C1 segment of cervical spinal cord (tissue), 14 donors: ENCODE measurements around the gene GSDMA.
A peak's percentile ranks its signal among the peaks of the same experiment; 100 is the strongest.

Source experiments
- DNase-seq, 14 donors: peaks; one replicate each; lab custom pipeline; 2025; lab: John Stamatoyannopoulos, UW

The GSDMA gene

DNA sequence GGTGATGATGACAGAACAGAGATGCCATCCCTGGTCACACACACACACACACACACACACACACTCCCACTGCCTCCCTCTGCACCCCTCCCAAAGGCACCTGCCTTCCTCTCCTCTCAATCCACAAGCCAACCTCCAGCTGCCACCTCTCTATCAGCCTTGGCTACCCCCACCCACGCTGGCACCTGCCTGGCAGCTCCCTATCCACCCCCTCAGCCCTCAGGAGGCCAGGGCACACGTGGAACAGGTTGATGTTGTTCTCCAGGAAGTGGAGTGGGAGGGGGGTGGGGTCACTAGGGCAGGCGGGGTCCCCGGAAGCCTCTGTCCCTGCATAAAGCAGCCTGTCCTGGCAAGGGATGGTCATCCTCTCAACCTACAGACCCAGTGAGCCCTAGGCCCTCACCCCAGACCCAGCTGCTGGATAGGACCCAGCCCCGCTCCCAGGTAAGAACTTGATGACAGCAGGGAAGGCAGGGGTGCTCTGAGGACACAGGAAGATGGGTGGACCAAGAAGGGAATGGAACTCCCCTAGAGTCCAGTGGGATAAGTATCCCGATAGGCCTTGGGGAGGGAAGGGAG is at the start of gene GSDMA:
Gene GSDMA (plus strand): TSS at position 363 of the 579 bp plus-strand sequence. CDS start 2,684 bp downstream, outside the sequence.
- DNase-seq, result no peak

GRCh38 chr17:39913989-39914388 is 48.8 kb upstream of the GSDMA start:
- no peak for DNase-seq

DNA sequence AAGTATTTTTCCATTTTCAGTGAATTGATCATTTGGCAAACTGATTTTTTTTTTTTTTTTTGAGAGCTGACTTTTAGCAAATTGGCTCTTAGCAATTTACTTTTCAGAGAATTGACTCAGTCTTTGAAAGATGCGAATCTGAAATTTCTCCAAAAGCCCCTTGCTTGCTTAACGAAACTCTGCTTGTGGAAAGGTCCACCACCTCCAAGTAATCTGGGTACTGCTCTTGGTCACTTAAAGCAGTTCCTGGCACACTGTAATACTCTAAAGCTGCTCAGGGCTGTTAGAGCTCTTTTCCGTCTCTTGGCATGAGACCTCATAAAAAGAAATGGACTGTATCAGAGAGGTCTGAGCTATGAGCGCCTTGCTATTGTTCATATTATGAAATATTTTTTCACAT is 47.2 kb upstream of the GSDMA start:
- no peak for DNase-seq

DNA sequence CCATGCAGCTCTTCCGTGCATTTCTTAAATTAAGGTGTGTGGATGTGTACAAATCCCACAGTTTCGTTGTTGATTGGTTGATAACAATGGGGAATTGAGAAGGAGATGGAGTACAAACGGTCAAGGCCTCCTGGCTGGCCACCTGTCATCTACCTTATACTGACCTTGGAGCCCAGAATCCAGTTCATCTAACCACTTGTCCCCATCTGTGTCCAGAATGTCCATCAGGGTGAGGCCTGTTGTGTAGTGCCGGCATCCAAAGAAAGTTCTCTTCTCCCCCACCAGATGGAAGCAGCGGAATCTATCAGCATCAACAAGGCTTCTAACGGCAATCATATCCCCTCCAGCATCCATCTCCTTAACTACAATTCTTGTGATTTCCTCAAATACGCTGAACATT is 45.9 kb upstream of the GSDMA start:
- no peak for DNase-seq

DNA sequence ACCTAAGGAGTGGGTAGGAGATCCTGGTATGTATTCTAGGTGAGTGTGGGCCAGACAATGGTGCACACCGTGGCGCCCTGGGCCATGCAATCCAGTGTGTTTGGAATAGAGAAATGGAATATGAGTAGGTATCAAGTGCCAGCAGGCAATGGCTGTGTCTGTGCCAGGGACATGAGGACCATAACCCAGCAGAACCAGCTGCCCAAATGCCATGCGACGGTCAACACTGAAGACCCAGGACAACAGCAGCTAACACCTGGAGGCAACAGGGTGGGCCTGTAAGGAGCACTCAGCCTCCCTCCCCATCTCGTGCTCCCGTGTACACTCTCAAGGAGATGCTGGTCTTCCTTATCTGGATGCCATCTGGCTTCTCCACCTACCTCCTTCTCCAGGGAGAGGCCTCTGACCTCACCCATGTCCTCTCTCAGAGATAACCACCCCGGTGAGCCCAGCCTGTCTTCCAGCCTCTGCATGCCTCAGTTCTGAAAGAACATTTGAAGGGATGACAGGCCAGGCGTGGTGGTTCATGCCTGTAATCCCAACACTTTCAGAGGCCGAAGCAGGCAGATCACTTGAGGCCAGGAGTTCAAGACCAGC is 43.6 kb upstream of the GSDMA start:
- DNase-seq, result no peak

DNA sequence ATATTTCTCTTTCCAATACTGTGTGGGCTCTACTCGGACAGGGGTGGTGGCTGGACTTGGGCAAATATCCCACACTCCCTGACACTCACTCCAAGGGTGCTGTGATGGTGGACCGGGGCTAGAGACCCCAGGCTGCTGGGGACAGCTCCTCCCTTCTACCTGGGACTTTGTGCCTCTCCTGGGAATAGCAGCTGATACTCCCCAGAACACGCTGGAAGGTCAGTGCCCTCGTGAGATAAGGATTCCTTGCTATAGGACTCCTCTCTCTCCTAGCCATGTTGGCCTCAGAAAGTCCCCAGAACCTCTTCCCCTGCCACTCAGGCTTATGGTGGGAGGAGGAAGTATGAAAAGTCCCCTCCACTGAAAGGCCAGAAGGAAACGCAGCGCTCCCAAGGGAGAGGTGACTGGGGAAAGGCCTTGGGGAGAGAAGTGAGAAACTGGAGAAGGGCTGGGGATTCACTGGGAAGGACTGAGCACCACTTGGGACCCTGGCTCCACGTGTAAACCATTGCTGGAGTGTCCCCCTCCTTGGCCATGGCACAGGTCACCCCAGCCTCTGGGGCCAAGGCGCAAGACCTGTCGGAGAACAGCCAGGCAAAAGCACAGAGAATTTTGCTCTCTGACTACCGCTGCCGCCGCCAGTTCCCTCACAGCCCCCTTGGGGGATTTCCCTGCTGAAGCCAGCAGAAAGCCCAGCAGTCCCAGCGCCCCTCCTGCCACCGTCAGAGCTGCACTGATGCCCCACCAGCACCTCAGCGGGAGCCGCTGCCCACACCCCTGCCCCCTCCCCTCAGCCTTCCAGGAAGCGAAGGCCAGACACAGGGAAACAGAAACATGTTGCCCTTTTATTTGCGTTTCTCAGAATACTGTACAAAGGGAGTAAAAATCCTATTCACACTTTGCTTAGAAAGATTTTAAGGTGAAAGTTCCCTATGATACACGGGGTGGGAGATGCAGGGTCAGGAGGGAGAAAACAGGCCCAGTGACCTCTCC is 42.3 kb upstream of the GSDMA start:
- no peak for DNase-seq

DNA sequence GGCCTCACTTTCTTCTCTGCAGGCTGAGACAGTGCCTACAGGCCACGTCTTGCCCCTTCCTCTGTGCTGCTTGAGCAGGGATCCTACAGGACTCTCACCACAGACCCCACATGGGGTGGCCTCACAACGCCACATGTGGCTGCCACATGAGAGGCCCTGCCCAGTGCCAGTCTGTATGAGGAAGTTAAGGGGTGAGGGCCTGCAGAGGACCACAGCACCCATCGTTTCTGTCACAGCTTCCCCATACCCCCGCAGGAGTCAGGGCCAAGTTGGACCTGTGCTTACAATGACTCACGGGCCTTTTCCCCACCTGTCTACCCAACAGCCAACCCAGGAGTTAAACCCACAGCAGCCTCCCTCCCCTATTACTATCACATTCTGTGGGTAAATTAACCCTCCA is 41.5 kb upstream of the GSDMA start:
- DNase-seq, result peak in 5 of 14 donors; percentile 6 to 39 (median 19)

GRCh38 chr17:39922006-39922405 is 40.8 kb upstream of the GSDMA start:
- DNase-seq, result no peak

DNA sequence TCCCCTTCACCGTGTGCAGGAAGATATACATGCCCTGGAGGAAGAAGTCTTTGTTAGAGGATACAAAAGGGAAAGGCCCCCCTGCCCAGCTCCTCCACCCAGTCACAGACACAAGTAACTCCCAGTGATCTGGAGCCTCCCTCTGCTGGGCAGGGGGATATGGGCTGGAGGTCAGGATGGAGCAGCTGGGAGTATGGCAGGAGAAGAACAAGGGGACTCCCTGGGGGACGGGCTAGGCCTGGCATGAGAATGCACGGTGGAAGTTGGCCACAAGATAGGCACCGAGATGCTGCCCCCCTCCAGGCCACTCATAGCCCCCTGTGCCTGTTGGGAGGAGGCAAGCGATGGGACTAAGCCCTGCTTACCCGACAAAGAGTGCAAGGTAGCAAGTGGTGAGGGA is 39.6 kb upstream of the GSDMA start:
- DNase-seq, result no peak

DNA sequence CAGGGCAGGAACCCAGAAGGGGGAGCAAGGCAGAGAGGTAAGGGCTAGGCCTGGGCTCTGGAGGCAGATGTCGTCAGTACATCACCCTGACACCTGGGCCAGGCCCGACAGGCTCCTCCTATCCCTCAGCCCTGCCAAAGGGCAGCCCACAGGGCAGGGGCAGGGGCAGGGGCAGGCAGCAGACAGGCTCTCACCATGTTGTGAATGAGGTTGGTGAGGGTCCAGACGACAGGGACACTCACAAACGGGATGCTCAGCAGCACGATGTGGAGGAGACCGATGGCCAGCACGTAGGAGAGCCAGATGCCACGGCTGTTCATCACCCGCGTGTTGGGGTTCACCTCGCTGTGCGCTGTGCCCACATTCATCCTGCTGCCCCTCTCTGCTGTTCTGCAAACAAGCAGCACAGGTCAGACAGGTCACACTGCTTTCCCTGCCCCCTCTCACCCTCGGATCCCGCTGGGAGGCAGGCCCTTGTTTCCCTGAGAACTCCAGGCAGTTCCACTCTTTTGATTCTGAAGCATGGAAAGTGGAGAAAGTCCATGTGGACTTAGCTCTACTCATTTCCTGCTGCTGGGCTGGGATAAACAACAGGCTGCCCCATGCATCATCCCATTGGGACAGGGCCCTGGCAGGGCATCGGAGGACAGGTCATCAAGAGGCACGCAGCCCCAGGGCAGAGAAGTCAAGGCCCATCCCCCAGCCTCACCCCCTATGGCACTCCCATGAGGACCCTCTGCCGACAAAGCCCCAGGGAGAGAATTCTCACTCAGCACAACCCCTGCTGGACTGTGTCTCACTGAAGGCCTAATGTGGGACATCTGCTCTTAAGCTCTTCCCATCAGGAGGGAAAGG is 38.7 kb upstream of the GSDMA start:
- no peak for DNase-seq

DNA sequence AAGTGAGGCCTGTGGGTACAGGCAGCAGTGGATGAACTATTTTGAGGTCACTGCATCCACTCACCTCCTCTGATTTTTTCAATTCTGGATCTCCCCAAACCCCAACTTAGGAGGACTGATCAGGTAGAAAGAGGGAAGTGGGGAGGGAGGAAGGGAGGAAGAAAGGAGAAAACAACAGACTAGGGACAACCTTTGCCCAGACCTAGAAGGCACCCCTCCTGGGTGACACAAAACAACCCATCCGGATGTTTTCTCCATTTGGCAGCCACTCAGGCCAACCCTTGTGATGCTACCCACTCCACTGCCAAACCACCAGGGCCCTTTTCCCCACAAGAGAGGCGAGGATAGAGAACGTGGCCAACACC is 38.1 kb upstream of the GSDMA start:
- DNase-seq, result no peak

DNA sequence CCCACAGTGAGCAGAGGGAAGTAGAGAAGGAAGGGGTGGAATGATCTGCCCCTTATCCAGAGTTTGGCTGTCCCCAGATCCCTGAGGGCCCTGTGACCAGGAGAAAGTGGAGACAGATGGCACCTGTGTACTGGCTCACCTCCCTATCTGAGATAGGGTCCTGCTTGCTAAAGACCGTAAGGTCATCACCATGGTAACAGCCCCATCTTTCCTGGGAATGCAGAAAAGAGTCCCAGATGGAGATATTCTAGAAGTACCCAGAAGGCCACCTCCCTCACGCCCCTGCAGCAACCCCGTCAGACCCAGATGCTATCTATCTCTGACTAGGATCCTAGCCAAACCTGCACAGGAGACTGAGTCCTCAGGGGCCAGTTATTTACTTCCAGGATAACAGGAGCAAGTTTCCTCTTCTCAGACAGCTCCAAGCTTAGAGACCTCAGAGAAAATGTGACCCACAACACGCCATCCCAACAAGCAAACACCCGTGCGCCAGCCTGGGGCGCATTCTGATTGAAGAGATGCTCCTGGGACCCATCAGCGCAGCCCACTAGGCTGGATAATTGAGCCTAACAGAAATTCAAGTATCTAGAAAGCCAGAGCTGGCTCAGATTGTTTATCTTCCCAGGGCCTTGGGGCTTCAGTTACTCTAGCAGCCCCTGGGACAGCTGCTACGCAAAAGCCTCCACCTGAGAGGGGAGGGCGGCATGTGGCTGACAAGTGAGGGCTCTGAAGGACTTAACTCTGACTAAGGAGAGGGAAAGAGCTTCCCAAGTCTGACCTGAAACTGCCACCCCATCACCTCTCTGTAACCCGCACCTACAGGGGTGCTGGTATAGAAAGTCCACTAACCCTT is 37.3 kb upstream of the GSDMA start:
- no peak for DNase-seq

DNA sequence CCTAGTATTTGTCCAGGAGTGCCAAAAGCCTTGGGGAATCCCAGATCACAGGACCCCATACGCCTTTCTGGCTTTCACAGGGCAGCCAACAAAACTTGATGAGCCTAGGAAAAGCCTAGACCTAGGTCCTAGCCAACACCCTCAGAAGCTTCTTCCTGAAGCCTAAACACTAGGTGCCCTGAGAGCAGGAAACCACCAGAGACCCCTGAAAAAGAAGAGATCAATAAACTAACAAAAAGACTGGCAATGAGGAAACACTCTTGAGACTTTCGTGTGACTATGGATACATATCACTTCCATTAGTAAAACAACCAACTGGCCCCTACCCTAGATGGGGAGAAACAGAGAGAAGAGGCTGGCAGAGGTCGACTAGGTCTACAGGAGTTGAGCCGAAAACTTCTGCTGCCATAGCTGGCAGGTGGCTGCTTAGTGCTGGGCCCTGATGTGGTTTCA is 36.6 kb upstream of the GSDMA start:
- no peak for DNase-seq

DNA sequence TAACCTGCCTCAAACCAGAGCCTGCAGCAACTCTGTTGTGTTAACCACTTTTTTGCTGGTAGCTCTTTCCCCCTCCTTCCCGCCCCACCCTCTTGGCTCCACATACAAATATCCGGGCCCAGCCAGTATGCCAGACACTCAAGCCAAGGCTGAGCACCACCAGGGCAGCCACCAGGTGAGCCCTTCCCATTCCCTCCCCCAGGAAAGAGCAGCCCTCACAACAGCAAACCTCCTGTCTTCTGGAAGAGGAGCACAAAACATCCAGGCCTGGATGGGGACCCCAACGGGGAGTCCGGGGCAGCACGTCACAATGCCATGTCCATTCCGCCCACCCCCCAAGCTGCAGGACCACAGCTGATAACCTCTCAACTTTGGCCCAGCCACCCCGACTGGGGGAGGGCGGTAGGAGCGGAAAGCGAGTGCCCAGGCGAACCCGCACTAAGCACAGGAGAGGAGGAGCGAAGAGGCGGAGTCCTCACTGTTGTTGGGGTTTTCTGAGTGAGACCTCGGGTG is 36.2 kb upstream of the GSDMA start:
- DNase-seq, result no peak

DNA sequence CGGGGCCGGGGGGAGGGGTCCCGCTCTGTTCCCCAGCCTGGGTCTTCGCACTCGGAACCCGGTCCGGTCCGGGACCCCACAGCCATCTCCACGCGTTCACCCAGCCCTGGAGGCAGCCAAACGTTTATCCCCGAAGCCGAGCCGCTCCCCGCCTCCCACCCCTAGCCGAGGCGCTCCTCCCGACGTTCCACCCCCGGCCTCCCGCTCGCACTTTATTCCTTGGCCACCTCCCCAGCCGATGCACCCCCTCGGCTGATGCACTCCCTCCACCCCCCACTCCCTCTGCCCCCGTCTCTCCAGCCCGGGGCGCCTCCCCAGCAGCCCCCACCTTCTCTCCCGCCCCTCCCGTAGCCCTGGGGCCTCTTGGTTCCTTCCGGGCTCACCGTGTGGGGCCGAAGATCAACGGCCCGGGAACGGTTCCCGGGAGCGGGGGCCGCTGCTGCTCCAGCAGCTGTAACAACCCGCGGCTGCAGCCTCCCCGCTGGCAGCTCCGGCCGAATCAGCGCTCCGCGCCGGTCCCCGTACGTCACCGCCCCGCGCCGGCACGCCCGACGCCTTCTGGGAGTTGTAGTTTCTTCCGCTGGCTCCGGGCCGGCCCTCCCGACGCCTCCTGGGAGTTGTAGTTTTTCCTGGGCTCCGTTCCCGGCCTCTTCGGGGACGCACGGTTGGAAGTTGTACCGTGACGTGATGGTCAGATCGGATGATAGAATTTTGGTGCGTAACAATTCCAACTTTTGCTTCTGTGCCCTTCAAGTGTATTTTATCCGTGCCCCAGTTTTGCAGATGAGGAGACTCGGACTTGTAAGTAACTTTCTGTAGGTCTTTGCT is 35.5 kb upstream of the GSDMA start, which contains the start of the genes LRRC3C and ORMDL3:
Gene LRRC3C (plus strand): TSS at position 632 of the 828 bp plus-strand sequence. CDS start 13,792 bp downstream, outside the sequence.
Gene ORMDL3 (minus strand): TSS at position 501 of the 828 bp plus-strand sequence. CDS start 3,398 bp downstream, outside the sequence.
- peak; percentile 50 to 97 (median 92) for DNase-seq

GRCh38 chr17:39927929-39928857 is 34.6 kb upstream of the GSDMA start:
- DNase-seq, result peak in 8 of 14 donors; percentile 28 to 79 (median 62)

GRCh38 chr17:39928858-39929645 is 33.8 kb upstream of the GSDMA start:
- DNase-seq, result no peak
